ENCODE results near the gene ZNHIT6. TPM values are rescaled to one million over a fixed set of nuclear protein-coding genes. Genes with fewer than 3 reads are reported as not detected.

Gene ZNHIT6
- total RNA-seq, 1 donor from 2014 or later, result 20.0 TPM

- H3K27me3 Mint-ChIP-seq (ENCODE audit: unreplicated experiment), result no peaks in the 10 kb centered on the region
- no peak for TF ChIP-seq CTCF (IDR thresholded peaks at IDR 0.05)
- H3K36me3 Mint-ChIP-seq (ENCODE audit: unreplicated experiment), result peaks cover 58% of the 10 kb centered on the region
- DNase-seq (ENCODE audit: extremely low spot score, unreplicated experiment), result no peak
- H3K4me1 Mint-ChIP-seq (ENCODE audit: unreplicated experiment), result peaks cover 18% of the 10 kb centered on the region
- no peaks in the 10 kb centered on the region for H3K9me3 Mint-ChIP-seq (ENCODE audit: unreplicated experiment)
- no peak overlapping the region for H3K27ac Mint-ChIP-seq (ENCODE audit: unreplicated experiment)
- H3K4me3 Mint-ChIP-seq (ENCODE audit: unreplicated experiment), result no peak overlapping the region
Measured at GRCh38 chr1:85672031-85672660, 36.1 kb downstream of the ZNHIT6 start.

GRCh38 chr1:85665932-85666331 is 42.3 kb downstream of the ZNHIT6 start:
- Mint-ChIP-seq H3K4me1 (ENCODE audit: unreplicated experiment) (peaks cover 18% of the 10 kb centered on the region), H3K36me3 (ENCODE audit: unreplicated experiment) (peaks cover 37% of the 10 kb centered on the region), H3K4me3 (ENCODE audit: unreplicated experiment) (no peak overlapping the region), H3K9me3 (ENCODE audit: unreplicated experiment) (peaks cover 6% of the 10 kb centered on the region), H3K27ac (ENCODE audit: unreplicated experiment) (no peak overlapping the region), H3K27me3 (ENCODE audit: unreplicated experiment) (no peaks in the 10 kb centered on the region)
- no peak for DNase-seq (ENCODE audit: extremely low spot score, unreplicated experiment)
- no peak for TF ChIP-seq CTCF (IDR thresholded peaks at IDR 0.05)

- H3K36me3 Mint-ChIP-seq (ENCODE audit: unreplicated experiment), result peaks cover 19% of the 10 kb centered on the region
- H3K4me3 Mint-ChIP-seq (ENCODE audit: unreplicated experiment), result no peak overlapping the region
- no peak for DNase-seq (ENCODE audit: extremely low spot score, unreplicated experiment)
- H3K27ac Mint-ChIP-seq (ENCODE audit: unreplicated experiment), result no peak overlapping the region
- peaks cover 21% of the 10 kb centered on the region for H3K4me1 Mint-ChIP-seq (ENCODE audit: unreplicated experiment)
- TF ChIP-seq CTCF (IDR thresholded peaks at IDR 0.05), result no peak
- peaks cover 6% of the 10 kb centered on the region for H3K9me3 Mint-ChIP-seq (ENCODE audit: unreplicated experiment)
- no peaks in the 10 kb centered on the region for H3K27me3 Mint-ChIP-seq (ENCODE audit: unreplicated experiment)
Measured at GRCh38 chr1:85663382-85663781, 44.9 kb downstream of the ZNHIT6 start.

- TF ChIP-seq CTCF (IDR thresholded peaks at IDR 0.05), result no peak
- no peak overlapping the region for H3K4me3 Mint-ChIP-seq (ENCODE audit: unreplicated experiment)
- H3K27me3 Mint-ChIP-seq (ENCODE audit: unreplicated experiment), result no peaks in the 10 kb centered on the region
- peaks cover 14% of the 10 kb centered on the region for H3K36me3 Mint-ChIP-seq (ENCODE audit: unreplicated experiment)
- no peak for DNase-seq (ENCODE audit: extremely low spot score, unreplicated experiment)
- peaks cover 15% of the 10 kb centered on the region for H3K4me1 Mint-ChIP-seq (ENCODE audit: unreplicated experiment)
- H3K27ac Mint-ChIP-seq (ENCODE audit: unreplicated experiment), result no peak overlapping the region
- peaks cover 6% of the 10 kb centered on the region for H3K9me3 Mint-ChIP-seq (ENCODE audit: unreplicated experiment)
Measured at GRCh38 chr1:85661767-85662166, 46.5 kb downstream of the ZNHIT6 start.

GRCh38 chr1:85660541-85660940 is 47.7 kb downstream of the ZNHIT6 start:
- peaks cover 20% of the 10 kb centered on the region for H3K4me1 Mint-ChIP-seq (ENCODE audit: unreplicated experiment)
- H3K9me3 Mint-ChIP-seq (ENCODE audit: unreplicated experiment), result peaks cover 6% of the 10 kb centered on the region
- H3K36me3 Mint-ChIP-seq (ENCODE audit: unreplicated experiment), result peaks cover 11% of the 10 kb centered on the region
- no peak for DNase-seq (ENCODE audit: extremely low spot score, unreplicated experiment)
- H3K27ac Mint-ChIP-seq (ENCODE audit: unreplicated experiment), result no peak overlapping the region
- no peak overlapping the region for H3K4me3 Mint-ChIP-seq (ENCODE audit: unreplicated experiment)
- no peaks in the 10 kb centered on the region for H3K27me3 Mint-ChIP-seq (ENCODE audit: unreplicated experiment)
- TF ChIP-seq CTCF (IDR thresholded peaks at IDR 0.05), result no peak
